NB4 (cell line): ENCODE measurements around the gene RCE1.

ENCODE experiments used
- DNase-seq: peaks from one replicate; pipeline ENCODE4 v3.0.0; 2010; ENCODE audit warnings: low read depth
- H3K4me3 ChIP-seq: one replicate; pipeline ENCODE4 v1.5.1; 2011; ENCODE audit warnings: mild to moderate bottlenecking, low read depth, low read length, moderate library complexity
- CTCF ChIP-seq: IDR thresholded peaks from one replicate; pipeline ENCODE4 v1.5.1; 2012; ENCODE audit warnings: low read depth, low read length
- MAX ChIP-seq: IDR thresholded peaks from 2 replicates; pipeline ENCODE4 v1.6.1; 2011; ENCODE audit warnings: low read depth, low read length
- MYC ChIP-seq: IDR thresholded peaks from 2 replicates; pipeline ENCODE4 v1.6.1; 2011; ENCODE audit warnings: low read depth, low read length
- POLR2A ChIP-seq: IDR thresholded peaks from 2 replicates; pipeline ENCODE4 v1.6.1; 2011; ENCODE audit warnings: mild to moderate bottlenecking; ENCODE audit not compliant: insufficient read length; ENCODE audit errors: extremely low read depth

The RCE1 gene

GRCh38 chr11:66846671-66847091 lies 3.4 kb downstream of the RCE1 start:
- no peak for DNase-seq
- TF ChIP-seq POLR2A (no peak), CTCF (no peak)
- H3K4me3 ChIP-seq, result no peak overlapping the region

- no peak for TF ChIP-seq MAX
- no peak for TF ChIP-seq CTCF
- no peak for TF ChIP-seq MYC
- no peak for TF ChIP-seq POLR2A
- no peak for DNase-seq
- no peak overlapping the region for H3K4me3 ChIP-seq
These were observed 4.4 kb downstream of the RCE1 start for GRCh38 chr11:66847461-66848232.

GRCh38 chr11:66848671-66849500 lies 5.6 kb downstream of the RCE1 start:
- TF ChIP-seq MAX, result no peak
- no peak for TF ChIP-seq CTCF
- TF ChIP-seq MYC, result no peak
- no peak for TF ChIP-seq POLR2A
- H3K4me3 ChIP-seq, result no peak overlapping the region
- no peak for DNase-seq

- H3K4me3 ChIP-seq, result no peak overlapping the region
- TF ChIP-seq MAX, result no peak
- TF ChIP-seq POLR2A, result no peak
- TF ChIP-seq CTCF, result no peak
- no peak for TF ChIP-seq MYC
- DNase-seq, result no peak
These were observed 6.4 kb downstream of the RCE1 start for GRCh38 chr11:66849501-66850234.

- TF ChIP-seq MYC (no peak), MAX (no peak), POLR2A (no peak), CTCF (no peak)
- no peak overlapping the region for H3K4me3 ChIP-seq
- DNase-seq, result no peak
These were observed 7.0 kb downstream of the RCE1 start for GRCh38 chr11:66850235-66850587.
